NAMALWA (cell line): ENCODE results near the gene EYS.

Experiments used
- DNase-seq: peaks from one replicate; pipeline ENCODE4 v3.0.0-alpha.2; 2015; ENCODE audit warnings: low spot score

Gene EYS

GRCh38 chr6:64238071-64238470 is 1469.0 kb downstream of the EYS start:
- DNase-seq: no peak

GRCh38 chr6:64233746-64234145 is 1473.3 kb downstream of the EYS start:
- DNase-seq: no peak

DNA sequence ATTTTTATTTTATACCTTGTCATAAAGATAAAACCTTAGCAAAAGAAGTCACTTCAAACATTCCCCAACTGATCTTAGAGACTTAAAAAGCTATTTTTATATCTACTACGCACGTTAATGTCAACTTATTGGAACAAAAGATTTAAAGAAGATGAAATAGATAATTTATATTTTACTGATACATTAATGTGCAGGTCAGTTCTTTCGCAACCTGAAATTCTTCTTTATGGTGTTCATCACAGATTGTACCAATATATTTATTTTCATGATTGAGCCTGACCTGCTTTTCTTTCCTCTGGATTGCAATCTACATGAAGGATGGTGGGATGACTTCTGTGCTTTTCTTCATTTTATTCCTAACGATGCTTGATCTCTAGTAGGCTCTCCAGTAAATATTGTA is 1475.1 kb downstream of the EYS start:
- DNase-seq: no peak

GRCh38 chr6:64230530-64230929 is 1476.5 kb downstream of the EYS start:
- no peak for DNase-seq

DNA sequence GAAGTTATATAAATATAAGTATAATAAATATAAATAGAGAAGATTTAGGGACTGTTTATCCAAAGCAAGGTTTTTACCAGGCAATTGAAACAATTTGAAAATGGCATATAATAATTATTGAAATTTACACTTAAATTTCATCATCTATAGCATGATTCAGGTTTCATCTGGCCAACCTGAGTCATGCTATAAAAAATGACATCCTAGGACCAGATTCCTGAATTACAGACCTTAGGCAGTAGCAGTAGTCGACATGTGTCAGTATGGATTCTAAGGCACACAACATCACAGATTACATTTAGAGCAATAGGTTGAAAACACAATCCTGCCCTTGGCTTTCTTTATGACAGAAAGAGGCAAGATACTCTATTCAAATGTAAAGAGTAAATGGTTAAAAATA is 1479.2 kb downstream of the EYS start:
- DNase-seq: no peak

DNA sequence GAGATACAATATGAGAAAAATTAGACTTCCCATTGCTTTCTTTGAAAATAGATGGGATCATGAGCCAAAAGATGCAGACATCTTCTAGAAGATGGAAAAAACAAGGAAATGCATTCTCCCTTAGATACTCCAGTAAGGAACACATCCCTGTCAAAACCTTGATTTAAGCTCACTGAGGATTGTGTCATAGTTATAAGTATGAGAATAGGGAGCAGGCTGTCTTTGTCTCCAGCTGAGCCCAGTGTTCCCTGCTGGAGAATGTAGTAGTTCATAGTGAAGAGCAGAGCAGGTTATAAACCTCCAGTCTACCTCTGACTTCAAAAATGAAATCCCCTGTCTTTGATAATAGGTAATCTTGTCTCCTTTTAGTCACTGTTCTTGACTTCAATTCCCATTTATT is 1481.5 kb downstream of the EYS start:
- DNase-seq: no peak

GRCh38 chr6:64224819-64225218 is 1482.2 kb downstream of the EYS start:
- no peak for DNase-seq

DNA sequence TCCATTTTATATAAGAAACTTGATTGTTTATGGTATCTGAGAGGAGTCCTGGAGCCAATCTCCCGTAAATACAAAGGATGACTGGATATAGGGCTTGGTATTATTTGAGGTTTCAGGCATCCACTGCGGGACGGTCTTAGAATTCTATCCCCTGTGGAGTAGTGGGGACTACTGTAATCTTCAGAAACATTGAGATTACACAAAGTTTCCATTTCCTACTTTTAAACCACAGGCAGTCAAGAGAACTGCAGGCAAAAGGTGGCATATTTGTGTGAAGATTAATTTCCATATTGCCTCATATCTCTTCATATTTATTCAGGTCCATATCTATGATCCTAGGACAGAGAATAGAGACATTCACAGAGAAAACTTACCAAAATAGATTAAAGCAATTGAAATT is 1485.2 kb downstream of the EYS start:
- DNase-seq: peak; percentile 14

- DNase-seq: no peak
These were observed 1486.2 kb downstream of the EYS start for GRCh38 chr6:64220801-64221200.

DNA sequence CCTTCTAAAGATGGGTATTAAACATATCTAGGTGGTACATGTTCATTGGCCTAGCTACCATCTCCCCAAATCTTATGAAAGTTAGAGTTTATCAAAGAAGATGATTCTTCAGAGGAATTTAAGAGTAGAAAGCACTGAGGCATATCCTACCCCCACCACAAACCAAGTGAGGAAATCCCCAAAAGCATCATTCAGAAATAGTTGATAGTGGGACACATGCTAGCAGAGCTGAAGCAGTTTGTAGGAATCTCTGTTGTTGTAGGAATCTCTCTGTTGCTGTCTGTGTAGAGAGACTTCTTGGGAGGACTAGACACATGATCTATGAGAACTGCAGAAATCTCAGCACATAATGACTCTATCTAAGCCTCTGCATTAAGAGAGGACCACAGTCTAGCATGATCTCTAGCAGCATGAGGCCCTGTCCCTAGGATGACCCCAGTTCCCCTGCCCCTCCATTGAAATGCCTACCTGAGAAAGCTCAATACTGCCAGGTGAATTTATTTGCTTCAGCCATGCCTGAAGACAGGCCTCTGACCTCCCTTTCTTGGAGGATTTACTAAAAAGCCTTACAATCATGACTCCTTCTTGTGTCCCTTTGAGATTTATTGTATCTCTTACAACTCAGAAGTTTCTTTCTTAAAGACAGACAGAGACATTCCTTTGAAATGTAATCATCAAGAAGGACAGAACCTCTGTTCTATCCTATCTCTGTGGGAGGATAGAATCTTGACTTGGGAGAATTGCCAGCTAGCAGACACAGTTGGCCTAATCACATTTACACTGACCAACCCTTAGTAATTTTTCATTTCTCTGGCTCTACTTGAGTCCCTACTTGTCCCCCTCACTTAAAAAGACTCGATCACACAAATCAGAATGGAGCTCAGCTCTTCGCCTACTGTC is 1489.1 kb downstream of the EYS start:
- DNase-seq: no peak

DNA sequence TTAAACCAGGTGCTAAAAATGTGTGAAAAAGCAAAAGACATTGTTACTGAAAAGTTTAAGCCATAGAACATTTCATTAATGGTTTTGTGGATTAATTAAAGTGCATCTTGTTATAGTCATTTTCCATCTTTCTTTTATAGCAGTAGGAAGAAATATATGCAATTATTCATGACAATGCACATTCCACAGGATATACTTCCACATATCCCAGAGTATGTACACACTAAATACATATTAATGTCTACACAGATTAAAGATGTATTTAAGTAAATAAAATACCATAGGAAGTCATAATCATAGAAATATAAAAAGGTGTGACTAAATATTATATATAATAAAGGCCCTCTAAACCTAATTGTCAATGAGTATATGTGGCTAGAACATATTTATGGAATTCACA is 1492.7 kb downstream of the EYS start:
- no peak for DNase-seq

DNA sequence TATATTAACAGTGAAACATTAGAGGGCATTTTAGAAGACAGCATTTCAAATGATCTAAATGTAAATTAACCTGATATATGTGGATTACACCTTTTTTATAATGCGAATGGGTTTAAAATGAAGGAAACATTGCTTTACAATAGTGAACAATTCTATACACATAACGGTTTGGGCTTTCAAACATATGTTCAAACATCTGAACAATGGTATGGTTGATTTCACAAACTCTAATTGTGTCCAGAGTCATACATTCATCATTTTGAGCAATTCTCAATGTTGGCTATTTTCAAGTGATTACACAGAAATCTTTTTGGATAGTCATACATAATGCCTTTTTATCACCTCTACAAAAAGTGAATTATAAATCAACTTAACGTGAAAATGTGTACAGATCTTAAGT is 1493.3 kb downstream of the EYS start:
- DNase-seq: no peak

DNA sequence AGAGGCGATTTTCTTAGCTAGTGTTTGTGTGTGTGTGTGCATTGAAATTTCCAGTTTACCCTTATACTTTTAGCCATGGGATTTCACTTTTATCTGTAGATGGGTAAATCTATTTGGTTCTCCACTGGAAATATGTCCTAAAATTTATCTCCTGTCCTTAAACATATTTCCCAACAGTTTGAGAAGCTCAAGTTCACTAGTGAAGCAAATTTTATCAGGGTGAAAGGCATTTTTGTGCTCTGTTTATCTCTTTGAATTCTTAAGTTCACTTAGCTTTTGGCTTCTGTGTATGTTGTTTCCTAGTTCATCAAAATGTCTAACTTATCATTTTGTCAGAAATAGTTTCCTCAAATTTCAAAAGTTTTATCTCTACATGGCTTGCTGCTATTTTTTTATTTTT is 1509.8 kb downstream of the EYS start:
- no peak for DNase-seq

DNA sequence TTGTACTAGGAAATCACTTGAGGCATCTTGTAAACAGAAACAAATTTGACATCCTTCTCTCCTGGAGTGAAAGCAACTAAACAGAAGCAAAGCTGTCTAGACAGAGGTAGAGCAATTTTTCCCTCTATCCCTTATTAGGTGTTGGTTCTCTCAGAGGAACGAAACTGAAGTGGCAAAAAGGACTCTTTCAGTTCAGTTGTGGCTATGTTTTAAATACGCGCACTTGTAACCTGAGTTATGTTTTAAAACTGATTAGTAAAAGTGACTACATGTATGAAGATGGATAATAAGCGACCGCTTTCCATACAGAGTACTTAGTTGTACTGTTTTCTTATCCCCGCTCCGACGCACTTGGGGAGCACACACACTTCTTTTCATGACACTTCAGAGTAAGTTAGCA is 1520.4 kb downstream of the EYS start:
- no peak for DNase-seq

DNA sequence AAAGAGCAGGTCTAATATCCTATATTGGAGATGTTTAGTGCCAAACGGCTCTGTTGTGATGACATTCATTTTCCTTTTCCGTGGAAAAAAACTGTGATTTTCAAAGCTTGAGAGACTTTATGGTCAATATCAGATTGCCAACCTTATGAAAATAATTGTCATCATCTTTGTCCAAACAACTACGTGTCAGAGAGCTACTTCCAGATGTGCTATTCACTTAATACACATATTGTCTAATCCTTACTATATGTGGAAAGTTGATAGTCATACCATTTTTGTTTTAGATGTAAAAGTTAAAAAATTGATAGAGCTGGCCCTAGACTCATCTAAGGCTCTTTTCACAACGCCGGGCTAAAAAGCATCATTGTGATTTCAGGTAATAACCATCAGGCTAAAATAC is 1521.4 kb downstream of the EYS start:
- no peak for DNase-seq

DNA sequence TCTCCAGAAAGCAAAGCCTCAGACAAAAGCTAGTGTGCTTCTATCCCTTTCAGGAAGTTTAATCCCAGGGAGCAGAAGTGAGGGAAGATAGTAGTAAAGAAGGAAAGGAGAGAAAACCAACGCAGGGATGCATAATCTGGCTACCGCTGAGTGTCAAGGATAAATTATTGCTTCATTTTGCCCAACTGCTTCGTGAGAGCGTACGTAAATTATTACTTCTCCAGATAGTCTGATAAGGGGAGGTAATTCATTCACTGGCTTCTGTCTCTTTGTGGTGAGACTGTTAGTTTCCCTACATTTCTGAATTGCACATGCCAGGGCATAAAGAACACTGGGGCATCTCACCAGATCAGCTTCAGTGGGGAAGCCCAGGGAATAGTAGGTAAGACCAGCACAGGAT is 1531.7 kb downstream of the EYS start:
- no peak for DNase-seq

GRCh38 chr6:64170316-64170715 is 1536.7 kb downstream of the EYS start:
- DNase-seq: no peak

GRCh38 chr6:64160486-64160885 is 1546.5 kb downstream of the EYS start:
- DNase-seq: no peak

DNA sequence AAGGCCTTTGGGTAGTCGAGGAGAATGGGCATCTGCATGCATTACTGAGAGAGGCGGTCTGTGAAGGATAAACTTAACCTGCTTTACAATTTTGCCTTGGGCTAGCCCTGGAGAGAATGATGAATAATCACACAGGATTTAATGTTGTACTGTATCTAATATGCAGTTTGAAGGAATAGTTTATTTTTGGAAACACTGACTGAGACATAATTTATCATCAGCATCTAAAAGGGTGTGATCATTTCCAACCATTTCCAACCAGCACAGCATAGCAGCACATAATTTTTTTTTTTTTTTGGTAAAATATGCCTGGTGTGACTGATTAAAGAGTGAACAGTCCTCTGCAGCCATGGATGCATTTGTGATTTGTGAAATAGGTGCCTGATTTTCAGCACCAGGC is 1552.0 kb downstream of the EYS start:
- no peak for DNase-seq

- DNase-seq: no peak
These were observed 1560.2 kb downstream of the EYS start for GRCh38 chr6:64146876-64147275.

DNA sequence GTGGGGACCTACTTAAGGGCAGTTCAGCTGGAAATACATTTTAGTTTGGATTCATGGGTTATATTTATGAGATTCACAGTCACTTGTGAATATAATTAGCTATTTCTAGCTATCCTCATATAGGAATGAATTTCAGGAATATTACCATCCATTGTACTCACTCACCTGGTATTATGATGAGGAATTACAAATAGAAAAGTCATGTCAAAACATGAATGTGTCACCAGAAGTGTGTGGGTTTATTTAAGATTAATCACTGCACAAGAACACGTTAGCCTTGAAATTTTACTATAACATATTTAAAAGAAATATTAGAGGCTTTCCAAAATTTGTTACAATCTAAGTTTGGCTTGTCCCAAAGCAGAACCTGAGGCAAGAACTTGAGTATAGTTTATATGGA is 1560.9 kb downstream of the EYS start:
- no peak for DNase-seq

DNA sequence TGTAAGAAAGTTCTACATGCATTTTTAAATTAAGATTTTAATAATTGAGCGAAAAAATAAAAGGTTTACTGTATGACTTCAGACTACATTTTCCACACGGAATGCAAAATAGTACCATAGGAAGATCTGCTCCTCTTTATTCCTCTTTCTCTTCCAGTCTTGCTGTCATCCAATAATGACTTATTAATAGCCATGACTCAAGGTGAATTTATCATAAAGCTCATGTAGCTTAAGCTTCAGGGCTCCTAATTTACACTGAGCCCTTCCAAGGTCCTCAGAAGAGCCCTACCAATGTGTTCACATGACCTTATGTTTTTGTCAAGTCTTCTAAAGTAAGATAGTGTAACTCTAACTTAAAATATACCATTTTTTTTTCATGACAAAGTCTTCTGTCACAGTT is 1561.4 kb downstream of the EYS start:
- DNase-seq: no peak

DNA sequence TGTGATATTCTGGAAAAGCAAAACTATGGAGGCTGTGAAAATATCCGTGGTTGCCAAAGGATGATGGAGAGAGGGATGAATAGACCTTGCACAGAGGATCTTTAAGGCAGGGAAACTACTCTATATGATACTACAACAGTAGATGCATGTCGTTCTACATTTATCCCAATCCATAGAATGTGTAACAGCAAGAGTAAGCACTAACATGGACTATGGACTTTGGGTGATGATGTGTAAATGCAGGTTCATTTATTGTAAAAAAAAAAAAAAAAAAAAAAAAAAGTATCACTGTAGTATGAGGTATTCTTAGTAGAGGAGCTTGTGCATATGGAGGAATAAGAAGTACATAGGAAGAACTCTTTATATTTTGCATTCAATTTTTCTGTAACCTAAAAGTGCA is 1563.9 kb downstream of the EYS start:
- no peak for DNase-seq

DNA sequence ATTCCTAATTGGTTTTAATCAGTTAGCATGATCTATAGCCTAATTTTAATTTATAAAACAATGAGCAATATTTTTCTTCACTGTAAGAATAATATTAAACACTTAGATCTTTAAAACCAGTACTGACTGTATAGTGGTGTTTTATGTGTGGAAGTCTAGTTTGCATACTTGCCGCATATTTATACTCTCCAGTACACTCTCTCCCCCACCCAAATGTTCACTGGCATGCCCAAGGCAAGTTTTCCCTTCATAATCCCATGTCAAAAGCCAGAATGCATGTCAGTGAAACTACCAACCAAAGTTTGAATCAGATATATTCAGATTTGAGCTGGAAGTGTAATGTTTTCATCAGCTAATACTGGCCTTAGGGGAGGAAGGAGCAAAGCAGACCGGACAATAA is 1565.3 kb downstream of the EYS start:
- no peak for DNase-seq
